Measurements from ENCODE around the gene CLCN1.

Gene CLCN1

GRCh38 chr7:143355450-143356385 lies 39.8 kb downstream of the CLCN1 start:
- Histone ChIP-seq H4K20me1 (ENCODE audit: insufficient read depth, low read length) (no peaks in the 10 kb centered on the region), H3F3A (ENCODE audit: insufficient read depth, low read length) (no peaks in the 10 kb centered on the region), H3K4me1 (ENCODE audit: insufficient read depth, low read length, severe bottlenecking) (no peaks in the 10 kb centered on the region), H3K9ac (ENCODE audit: low read length) (no peak overlapping the region), H3K36me3 (ENCODE audit: insufficient read depth, low read length) (no peaks in the 10 kb centered on the region), H2AFZ (ENCODE audit: low read length) (no peak overlapping the region), H3K79me2 (ENCODE audit: insufficient read depth, low read length) (no peaks in the 10 kb centered on the region), H3K27me3 (ENCODE audit: insufficient read depth, low read length) (peaks cover 16% of the 10 kb centered on the region), H3K9me3 (ENCODE audit: low read length) (no peaks in the 10 kb centered on the region), H3K27ac (ENCODE audit: low read depth, low read length, poor library complexity, severe bottlenecking) (no peak overlapping the region), H3K4me3 (ENCODE audit: low read depth, low read length, poor library complexity, severe bottlenecking) (no peak overlapping the region), H3K4me2 (ENCODE audit: low read length) (no peak overlapping the region), H3K9me2 (ENCODE audit: low read depth, low read length) (no peaks in the 10 kb centered on the region)
- TF ChIP-seq CTCF (IDR thresholded peaks at IDR 0.05; ENCODE audit: low read length) (peak; percentile 22; the same call in 1 of the 2 replicates), EZH2 (IDR thresholded peaks at IDR 0.05; ENCODE audit: borderline replicate concordance, low read length) (no peak)

DNA sequence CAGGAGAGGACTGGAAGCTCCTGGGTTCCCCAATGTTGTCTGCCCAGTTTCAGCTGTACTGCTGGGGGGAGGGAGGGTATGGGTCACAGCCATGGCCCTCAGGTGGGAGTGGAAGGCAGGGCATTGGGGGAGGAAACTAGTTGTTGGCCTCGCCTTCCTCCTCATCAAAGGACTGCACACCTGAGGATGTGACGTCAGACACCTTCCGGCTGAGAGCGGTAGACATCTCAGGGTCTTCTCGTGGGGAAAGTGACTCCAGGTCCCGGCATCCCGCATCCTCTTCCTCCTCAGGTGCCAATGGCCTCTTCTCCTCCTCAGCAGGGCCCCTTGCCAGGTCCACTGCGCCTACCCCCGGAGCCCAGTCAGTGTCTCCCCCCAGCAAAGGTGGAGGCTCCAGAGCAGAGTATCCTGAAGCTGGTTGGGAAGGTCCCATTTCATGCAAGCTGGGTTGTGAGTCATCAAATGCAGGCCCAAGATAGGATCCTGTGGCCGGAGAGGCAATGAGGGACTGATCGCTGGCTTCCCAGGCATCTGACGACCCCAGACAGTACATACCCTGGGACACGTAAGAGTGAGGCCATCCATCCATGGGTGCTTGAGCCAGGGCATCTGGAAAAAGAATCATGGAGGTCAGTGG lies 40.6 kb downstream of the CLCN1 start:
- H4K20me1 ChIP-seq (ENCODE audit: insufficient read depth, low read length): no peaks in the 10 kb centered on the region
- no peak overlapping the region for H2AFZ ChIP-seq (ENCODE audit: low read length)
- no peak overlapping the region for H3K9ac ChIP-seq (ENCODE audit: low read length)
- no peak overlapping the region for H3K4me2 ChIP-seq (ENCODE audit: low read length)
- H3K4me3 ChIP-seq (ENCODE audit: low read depth, low read length, poor library complexity, severe bottlenecking): no peak overlapping the region
- H3K4me1 ChIP-seq (ENCODE audit: insufficient read depth, low read length, severe bottlenecking): no peaks in the 10 kb centered on the region
- no peaks in the 10 kb centered on the region for H3K36me3 ChIP-seq (ENCODE audit: insufficient read depth, low read length)
- no peaks in the 10 kb centered on the region for H3K9me2 ChIP-seq (ENCODE audit: low read depth, low read length)
- no peak for TF ChIP-seq EZH2 (IDR thresholded peaks at IDR 0.05; ENCODE audit: borderline replicate concordance, low read length)
- no peak for TF ChIP-seq CTCF (IDR thresholded peaks at IDR 0.05; ENCODE audit: low read length)
- H3K79me2 ChIP-seq (ENCODE audit: insufficient read depth, low read length): no peaks in the 10 kb centered on the region
- no peak overlapping the region for H3K27ac ChIP-seq (ENCODE audit: low read depth, low read length, poor library complexity, severe bottlenecking)
- H3K27me3 ChIP-seq (ENCODE audit: insufficient read depth, low read length): peaks cover 17% of the 10 kb centered on the region
- H3F3A ChIP-seq (ENCODE audit: insufficient read depth, low read length): no peaks in the 10 kb centered on the region
- H3K9me3 ChIP-seq (ENCODE audit: low read length): no peaks in the 10 kb centered on the region

GRCh38 chr7:143358626-143359025 lies 42.7 kb downstream of the CLCN1 start:
- H3F3A ChIP-seq (ENCODE audit: insufficient read depth, low read length): no peaks in the 10 kb centered on the region
- H3K9me2 ChIP-seq (ENCODE audit: low read depth, low read length): no peaks in the 10 kb centered on the region
- H3K27ac ChIP-seq (ENCODE audit: low read depth, low read length, poor library complexity, severe bottlenecking): no peak overlapping the region
- no peak overlapping the region for H3K4me3 ChIP-seq (ENCODE audit: low read depth, low read length, poor library complexity, severe bottlenecking)
- H3K9me3 ChIP-seq (ENCODE audit: low read length): no peaks in the 10 kb centered on the region
- H3K79me2 ChIP-seq (ENCODE audit: insufficient read depth, low read length): no peaks in the 10 kb centered on the region
- H3K9ac ChIP-seq (ENCODE audit: low read length): no peak overlapping the region
- no peak overlapping the region for H3K4me2 ChIP-seq (ENCODE audit: low read length)
- H3K27me3 ChIP-seq (ENCODE audit: insufficient read depth, low read length): peaks cover 17% of the 10 kb centered on the region
- H3K36me3 ChIP-seq (ENCODE audit: insufficient read depth, low read length): no peaks in the 10 kb centered on the region
- no peaks in the 10 kb centered on the region for H4K20me1 ChIP-seq (ENCODE audit: insufficient read depth, low read length)
- H2AFZ ChIP-seq (ENCODE audit: low read length): no peak overlapping the region
- TF ChIP-seq EZH2 (IDR thresholded peaks at IDR 0.05; ENCODE audit: borderline replicate concordance, low read length) (no peak), CTCF (IDR thresholded peaks at IDR 0.05; ENCODE audit: low read length) (no peak)
- H3K4me1 ChIP-seq (ENCODE audit: insufficient read depth, low read length, severe bottlenecking): no peaks in the 10 kb centered on the region
